Neuron (in vitro differentiated cells): ENCODE results near the gene ZYG11B.
"Not testable (repeated sequence)": the region's sequence is repeated elsewhere in the genome, so short reads cannot be mapped to it uniquely, and the experiment has no call there.

Experiments used
- H2AFZ ChIP-seq: one replicate; pipeline ENCODE4 v1.6.1; 2013; ENCODE audit warnings: low read depth, mild to moderate bottlenecking, inconsistent platforms, low read length, moderate library complexity
- H3K27me3 ChIP-seq: one replicate; pipeline ENCODE4 v1.6.1; 2013; ENCODE audit warnings: low read length; ENCODE audit not compliant: insufficient read depth
- H3K36me3 ChIP-seq: one replicate; pipeline ENCODE4 v1.6.1; 2013; ENCODE audit warnings: low read length; ENCODE audit not compliant: insufficient read depth
- H3K4me1 ChIP-seq: one replicate; pipeline ENCODE4 v1.6.1; 2013; ENCODE audit warnings: low read length; ENCODE audit not compliant: insufficient read depth
- H3K4me3 ChIP-seq: 2 replicates; pipeline ENCODE4 v1.5.1; 2013; ENCODE audit warnings: mild to moderate bottlenecking, low read length, moderate library complexity
- H3K9me3 ChIP-seq: one replicate; pipeline ENCODE4 v1.6.1; 2013; ENCODE audit warnings: low read length

The ZYG11B gene

DNA sequence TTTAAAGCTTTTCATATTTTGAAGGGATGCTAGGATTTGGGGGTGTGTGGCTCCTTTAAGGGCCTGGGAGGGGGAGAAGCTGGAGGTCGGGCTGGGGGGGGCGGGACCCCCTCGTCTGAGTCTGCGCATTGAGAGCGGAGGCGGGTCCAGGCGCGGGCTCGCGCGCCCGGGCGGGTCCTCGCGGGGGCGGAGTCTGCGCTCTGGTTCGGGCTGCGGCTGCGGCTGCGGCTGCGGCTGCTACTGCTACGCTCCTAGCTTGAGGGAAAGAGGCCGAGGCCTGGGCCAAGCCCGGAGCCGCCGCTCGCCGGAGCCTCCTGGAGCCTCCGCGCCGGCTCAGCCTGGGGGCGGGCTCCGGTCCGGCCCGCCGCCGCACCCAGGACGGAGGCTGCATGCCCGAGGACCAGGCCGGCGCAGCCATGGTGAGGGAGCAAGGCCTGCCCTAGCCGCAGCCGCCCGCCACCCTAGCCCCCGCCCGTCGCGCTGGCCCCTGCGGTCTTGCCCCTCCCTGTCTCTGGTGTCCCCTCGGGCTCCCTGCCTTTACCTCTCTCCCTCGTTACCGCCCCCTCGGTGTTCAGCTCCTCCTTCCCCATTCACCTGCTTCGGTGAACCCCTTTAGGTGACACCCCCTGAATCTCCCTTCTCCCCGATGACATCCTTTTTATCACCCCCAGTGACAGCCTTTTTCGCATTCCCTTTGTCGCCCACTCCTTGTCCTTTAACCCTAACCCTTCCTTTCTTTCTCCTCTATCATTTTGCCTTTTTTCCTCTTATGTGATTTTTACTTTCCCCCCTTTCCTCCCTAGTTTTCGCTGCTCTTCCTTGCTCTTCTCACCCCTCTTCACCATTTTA, at the start of gene ZYG11B:
TSS of gene ZYG11B (plus strand) at position 189 of the 849 bp plus-strand sequence. CDS start at position 390, 201 bp downstream.
- no peaks in the 10 kb centered on the region for H3K27me3 ChIP-seq
- peaks cover 20% of the 10 kb centered on the region for H3K4me1 ChIP-seq
- peak within 1 kb of the TSS; percentile 87 for H2AFZ ChIP-seq
- no peaks in the 10 kb centered on the region for H3K9me3 ChIP-seq
- no peaks in the 10 kb centered on the region for H3K36me3 ChIP-seq
- peak within 1 kb of the TSS; percentile 96 for H3K4me3 ChIP-seq

DNA sequence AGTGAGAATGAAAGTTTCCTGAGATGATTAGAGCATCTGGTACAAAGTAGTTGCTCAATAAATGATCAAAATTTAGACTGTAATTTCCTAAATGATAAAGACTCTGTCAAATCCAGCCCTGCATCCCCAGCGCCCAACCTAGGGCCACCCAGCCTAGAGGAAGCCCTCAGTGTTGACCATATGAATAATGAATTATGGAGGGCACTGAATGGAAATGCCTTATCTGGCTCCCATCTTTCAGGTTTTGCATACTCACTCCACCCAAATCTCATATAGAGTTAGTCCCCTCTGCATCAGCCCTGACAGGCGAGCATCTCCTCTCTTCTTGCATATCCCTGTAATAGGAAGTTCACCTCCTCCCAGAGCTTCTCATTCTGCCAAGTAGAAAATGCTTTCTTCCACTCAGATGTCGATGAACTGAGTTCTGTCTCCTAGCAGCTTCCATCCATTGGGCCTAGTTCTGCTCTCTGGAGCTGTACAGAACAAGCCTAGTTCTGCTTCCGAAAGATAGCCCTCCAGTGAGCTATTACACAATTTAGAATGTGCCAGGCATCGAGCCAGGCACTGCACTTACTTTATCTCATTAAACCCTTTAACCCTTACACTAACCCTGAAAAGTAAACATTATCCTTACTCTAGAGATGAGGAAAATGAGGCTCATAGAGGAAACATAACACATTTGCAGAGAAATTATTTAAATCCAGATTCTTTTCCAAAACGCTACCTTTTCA, 49.0 kb upstream of the ZYG11B start:
- Histone ChIP-seq H3K36me3 (no peaks in the 10 kb centered on the region), H3K4me1 (peaks cover 8% of the 10 kb centered on the region), H2AFZ (no peak overlapping the region), H3K27me3 (no peaks in the 10 kb centered on the region), H3K9me3 (no peaks in the 10 kb centered on the region), H3K4me3 (no peak overlapping the region)

DNA sequence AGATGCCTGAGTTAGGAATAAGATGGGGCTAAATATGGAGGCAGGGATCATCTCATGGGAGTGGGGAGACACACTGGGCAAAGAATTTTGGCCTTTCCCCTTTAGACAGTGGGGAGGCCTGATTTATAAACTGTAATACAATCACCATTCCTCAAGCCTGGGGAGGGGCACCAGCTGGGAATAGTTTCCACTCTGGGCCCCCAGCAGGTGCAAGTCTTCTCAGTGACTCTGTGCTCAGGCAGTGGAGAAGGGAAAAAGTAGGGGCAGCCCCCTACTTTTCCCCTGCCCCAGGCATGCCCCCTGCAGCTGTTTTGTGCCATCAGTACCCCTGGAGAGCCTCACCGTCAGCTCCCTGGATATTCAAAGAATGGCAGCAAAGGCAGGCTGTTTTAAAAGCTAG, 47.2 kb upstream of the ZYG11B start:
- H3K36me3 ChIP-seq, result no peaks in the 10 kb centered on the region
- peaks cover 1% of the 10 kb centered on the region for H3K9me3 ChIP-seq
- no peak overlapping the region for H3K4me3 ChIP-seq
- H3K27me3 ChIP-seq, result no peaks in the 10 kb centered on the region
- H3K4me1 ChIP-seq, result peaks cover 8% of the 10 kb centered on the region
- no peak overlapping the region for H2AFZ ChIP-seq

DNA sequence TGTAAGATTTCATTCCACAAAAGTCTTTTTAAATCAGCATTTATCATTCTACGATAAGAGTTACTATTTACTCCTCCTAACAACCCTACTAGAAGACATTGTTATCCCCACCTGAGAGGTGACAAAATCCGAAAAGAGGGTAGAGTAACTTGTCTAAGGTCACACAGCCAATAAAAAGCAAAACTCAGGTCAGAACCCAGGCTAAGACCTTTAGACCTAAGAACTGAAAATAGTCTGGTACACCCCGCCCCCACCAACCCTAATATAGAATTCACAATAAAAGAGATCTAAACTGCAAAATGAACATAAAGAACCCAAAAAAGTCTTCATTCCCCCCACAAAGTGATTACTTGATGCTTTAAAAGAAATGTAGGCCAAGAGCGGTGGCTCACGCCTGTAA, 46.8 kb upstream of the ZYG11B start:
- H2AFZ ChIP-seq, result no peak overlapping the region
- peaks cover 8% of the 10 kb centered on the region for H3K4me1 ChIP-seq
- no peak overlapping the region for H3K4me3 ChIP-seq
- H3K27me3 ChIP-seq, result no peaks in the 10 kb centered on the region
- H3K9me3 ChIP-seq, result peaks cover 1% of the 10 kb centered on the region
- no peaks in the 10 kb centered on the region for H3K36me3 ChIP-seq

DNA sequence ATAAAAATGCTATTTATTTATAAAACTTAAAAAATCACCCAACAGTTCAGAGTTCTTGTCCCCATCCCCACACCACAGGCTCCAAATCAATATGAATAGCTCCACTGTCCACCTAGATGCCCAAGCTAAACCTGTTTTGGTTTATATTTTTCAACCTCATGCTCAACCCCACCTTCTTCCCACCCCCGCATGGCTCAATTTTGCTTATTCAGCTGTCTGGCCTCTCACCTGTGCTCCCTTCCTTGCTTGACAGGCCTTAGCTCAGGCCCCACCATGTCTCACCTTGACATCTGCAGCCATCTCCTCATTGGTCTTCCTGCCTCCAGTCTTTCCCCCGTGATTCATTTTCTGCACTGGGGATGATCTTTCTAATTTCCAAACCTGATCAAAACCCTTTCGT, 45.9 kb upstream of the ZYG11B start:
- H3K4me1 ChIP-seq, result peaks cover 8% of the 10 kb centered on the region
- no peaks in the 10 kb centered on the region for H3K27me3 ChIP-seq
- no peak overlapping the region for H3K4me3 ChIP-seq
- peaks cover 4% of the 10 kb centered on the region for H3K36me3 ChIP-seq
- peaks cover 1% of the 10 kb centered on the region for H3K9me3 ChIP-seq
- no peak overlapping the region for H2AFZ ChIP-seq

DNA sequence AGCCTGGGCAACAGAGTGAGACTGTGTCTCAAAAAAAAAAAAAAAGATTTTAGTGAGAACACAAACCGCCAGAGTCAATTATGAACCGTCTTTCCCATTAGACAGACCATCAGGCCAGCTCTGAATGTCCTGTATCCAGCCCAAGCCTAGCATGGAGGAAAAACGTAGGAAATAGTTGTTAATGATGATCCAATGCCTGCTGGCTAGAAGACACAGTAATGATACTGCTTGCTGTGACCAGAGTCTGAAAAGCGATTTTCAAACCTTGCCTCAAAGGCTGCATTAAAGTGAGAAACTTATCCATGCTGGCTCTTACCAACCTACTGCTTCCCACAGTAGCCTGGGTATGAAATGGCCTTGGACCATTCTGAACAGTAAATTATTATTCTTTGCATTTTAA, 45.1 kb upstream of the ZYG11B start:
- H3K27me3 ChIP-seq, result no peaks in the 10 kb centered on the region
- peaks cover 8% of the 10 kb centered on the region for H3K4me1 ChIP-seq
- H3K36me3 ChIP-seq, result peaks cover 4% of the 10 kb centered on the region
- H3K4me3 ChIP-seq, result no peak overlapping the region
- peaks cover 1% of the 10 kb centered on the region for H3K9me3 ChIP-seq
- H2AFZ ChIP-seq, result no peak overlapping the region

DNA sequence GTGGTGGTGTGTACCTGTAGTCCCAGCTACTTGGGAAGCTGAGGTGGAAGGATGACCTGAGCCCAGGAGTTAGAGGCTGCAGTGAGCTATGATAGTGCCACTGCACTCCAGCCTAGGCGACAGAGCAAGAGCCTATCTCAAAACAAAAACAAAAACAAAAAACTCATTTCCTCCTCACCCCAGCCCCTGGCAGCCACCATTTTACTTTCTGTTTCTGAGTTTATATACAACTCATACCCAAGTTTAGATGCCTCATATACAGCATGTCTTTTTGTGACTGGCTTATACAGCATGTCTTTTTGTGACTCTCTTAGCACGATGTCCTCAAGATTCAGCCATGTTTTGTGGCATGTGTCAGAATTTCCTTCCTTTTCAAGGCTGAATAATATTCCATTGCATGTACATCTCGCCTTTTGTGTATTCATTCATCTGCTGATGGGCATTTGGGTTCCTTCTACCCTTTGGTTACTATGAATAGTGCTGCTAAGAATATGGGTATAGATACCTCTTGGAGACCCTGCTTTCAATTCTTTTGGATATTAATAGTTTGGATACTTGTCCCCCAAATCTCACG, 42.8 kb upstream of the ZYG11B start:
- Histone ChIP-seq H3K27me3 (no peaks in the 10 kb centered on the region), H3K9me3 (peaks cover 1% of the 10 kb centered on the region), H3K4me3 (no peak overlapping the region), H3K36me3 (peaks cover 18% of the 10 kb centered on the region), H3K4me1 (peaks cover 8% of the 10 kb centered on the region), H2AFZ (no peak overlapping the region)

DNA sequence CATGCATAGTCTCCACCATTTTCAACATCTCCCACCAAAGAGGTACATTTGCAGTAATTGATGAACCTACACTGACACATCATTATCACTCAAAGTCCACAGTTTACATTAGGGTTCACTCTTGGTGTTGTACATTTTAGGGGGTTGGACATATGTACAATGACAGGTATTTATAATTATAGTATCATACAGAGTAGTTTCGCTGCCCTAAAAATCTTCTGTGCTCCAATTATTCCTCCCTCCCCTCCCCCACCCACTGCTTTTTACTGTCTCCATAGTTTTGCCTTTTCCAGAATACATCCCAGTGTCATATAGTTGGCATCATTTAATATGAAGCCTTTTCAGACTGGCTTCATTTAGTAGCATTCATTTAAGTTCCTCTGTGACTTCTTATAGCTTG, 41.7 kb upstream of the ZYG11B start:
- Histone ChIP-seq H2AFZ (no peak overlapping the region), H3K27me3 (no peaks in the 10 kb centered on the region), H3K9me3 (peaks cover 1% of the 10 kb centered on the region), H3K36me3 (peaks cover 22% of the 10 kb centered on the region), H3K4me1 (peaks cover under 1% of the 10 kb centered on the region), H3K4me3 (no peak overlapping the region)

DNA sequence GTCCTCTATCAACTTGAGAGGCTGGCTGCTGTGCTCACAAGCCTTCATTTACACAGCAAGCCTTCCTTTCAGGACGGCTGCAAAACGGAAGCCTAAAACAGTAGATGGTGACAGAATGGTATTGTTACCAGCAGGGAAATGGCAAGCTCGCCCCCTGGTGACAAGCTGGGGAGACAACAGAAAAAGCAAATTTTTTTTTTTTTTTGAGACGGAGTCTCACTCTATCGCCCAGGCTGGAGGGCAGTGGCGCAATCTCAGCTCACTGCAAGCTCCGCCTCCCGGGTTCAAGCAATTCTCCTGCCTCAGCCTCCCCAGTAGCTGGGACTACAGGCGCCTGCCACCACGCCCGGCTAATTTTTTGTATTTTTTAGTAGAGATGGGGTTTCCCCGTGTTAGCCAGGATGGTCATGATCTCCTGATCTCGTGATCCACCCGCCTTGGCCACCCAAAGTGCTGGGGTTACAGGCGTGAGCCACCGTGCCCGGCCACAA, 39.9 kb upstream of the ZYG11B start:
- not testable (repeated sequence) for H2AFZ ChIP-seq, H3K4me3 ChIP-seq, H3K9me3 ChIP-seq, H3K27me3 ChIP-seq, H3K4me1 ChIP-seq
- peaks cover 33% of the 10 kb centered on the region for H3K36me3 ChIP-seq

DNA sequence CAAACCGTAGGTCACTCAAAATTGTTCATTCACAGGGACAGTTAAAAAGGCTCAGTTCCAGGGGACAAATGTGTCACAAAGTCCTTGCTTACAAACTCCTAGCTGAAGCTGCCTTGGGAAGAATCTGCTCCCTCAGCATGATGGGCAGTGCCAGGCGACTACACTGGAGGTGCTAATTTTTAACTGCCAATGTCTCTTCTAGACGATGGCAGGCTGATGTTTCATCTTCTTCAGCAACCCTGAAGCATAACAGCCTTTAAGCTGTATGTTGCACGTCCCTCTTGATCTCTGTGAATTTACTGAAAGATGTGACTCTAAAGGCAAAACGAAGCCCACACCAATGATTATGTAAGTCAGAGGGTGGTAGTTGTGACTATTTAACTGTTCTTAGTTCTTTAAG, 39.4 kb upstream of the ZYG11B start:
- Histone ChIP-seq H3K4me1 (no peaks in the 10 kb centered on the region), H3K27me3 (no peaks in the 10 kb centered on the region), H3K4me3 (no peak overlapping the region), H3K36me3 (peaks cover 35% of the 10 kb centered on the region), H2AFZ (no peak overlapping the region), H3K9me3 (peaks cover 1% of the 10 kb centered on the region)

DNA sequence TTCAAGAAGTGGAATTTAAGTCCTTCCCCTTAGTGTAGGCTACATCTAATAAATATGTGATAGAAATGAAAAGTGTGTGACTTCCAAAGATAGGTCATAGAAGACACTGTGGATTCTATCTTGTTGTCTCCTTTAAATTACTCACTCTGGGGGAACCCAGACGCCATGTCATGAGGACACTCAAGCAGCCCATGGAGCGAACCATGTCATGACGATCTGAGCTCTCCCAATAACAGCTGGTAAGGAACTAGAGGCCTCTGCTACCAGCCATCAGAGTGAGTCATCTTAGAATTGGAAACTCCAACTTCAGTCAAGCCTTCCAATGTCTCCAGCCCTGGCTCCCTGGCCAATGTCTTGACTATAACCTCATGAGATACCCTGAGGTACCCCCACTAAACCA, 34.4 kb upstream of the ZYG11B start:
- Histone ChIP-seq H3K9me3 (peaks cover 2% of the 10 kb centered on the region), H2AFZ (no peak overlapping the region), H3K4me1 (no peaks in the 10 kb centered on the region), H3K4me3 (no peak overlapping the region), H3K36me3 (peaks cover 42% of the 10 kb centered on the region), H3K27me3 (no peaks in the 10 kb centered on the region)

DNA sequence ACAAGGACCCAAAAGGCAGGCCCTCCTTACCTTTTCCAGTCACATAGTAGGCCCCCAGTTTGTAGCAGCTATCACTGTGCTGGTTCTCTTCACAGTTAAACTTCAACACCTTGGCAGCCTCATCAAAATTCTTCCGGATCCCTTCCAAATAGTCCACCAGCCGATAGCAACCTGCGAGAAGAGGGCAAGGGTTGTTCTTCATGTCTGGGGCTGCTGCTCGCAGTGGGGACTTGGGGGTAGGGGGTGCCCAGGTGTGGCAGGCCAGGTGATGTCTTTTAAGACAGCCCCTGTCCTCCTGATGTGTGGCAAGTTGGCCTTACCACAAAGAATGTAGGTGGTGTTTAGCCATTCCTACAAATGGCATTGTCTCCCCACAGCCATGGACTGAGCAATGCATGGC, 33.6 kb upstream of the ZYG11B start:
- no peak overlapping the region for H3K4me3 ChIP-seq
- H3K9me3 ChIP-seq, result peaks cover 2% of the 10 kb centered on the region
- no peaks in the 10 kb centered on the region for H3K27me3 ChIP-seq
- H3K4me1 ChIP-seq, result no peaks in the 10 kb centered on the region
- H3K36me3 ChIP-seq, result peaks cover 33% of the 10 kb centered on the region
- H2AFZ ChIP-seq, result no peak overlapping the region

DNA sequence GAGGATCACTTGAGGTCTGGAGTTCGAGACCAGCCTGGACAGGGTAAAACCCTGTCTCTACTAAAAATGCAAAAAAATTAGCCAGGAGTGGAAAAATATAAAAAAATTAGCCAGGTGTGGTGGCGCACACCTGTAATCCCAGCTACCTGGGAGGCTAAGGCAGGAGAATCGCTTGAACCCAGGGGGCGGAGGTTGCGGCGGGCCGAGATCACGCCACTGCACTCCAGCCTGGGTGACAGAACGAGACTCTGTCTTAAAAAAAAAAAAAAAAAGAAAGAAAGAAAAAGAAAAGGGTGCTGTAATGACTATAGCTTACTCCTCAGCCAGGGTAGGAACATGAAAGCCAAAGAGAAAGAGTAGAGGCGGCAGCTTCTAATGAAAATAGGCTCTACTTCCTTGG, 32.9 kb upstream of the ZYG11B start:
- not testable (repeated sequence) for H3K4me1 ChIP-seq, H2AFZ ChIP-seq, H3K27me3 ChIP-seq, H3K4me3 ChIP-seq, H3K9me3 ChIP-seq
- peaks cover 30% of the 10 kb centered on the region for H3K36me3 ChIP-seq
